ENCODE measurements around the gene TEX52.

The TEX52 gene

DNA sequence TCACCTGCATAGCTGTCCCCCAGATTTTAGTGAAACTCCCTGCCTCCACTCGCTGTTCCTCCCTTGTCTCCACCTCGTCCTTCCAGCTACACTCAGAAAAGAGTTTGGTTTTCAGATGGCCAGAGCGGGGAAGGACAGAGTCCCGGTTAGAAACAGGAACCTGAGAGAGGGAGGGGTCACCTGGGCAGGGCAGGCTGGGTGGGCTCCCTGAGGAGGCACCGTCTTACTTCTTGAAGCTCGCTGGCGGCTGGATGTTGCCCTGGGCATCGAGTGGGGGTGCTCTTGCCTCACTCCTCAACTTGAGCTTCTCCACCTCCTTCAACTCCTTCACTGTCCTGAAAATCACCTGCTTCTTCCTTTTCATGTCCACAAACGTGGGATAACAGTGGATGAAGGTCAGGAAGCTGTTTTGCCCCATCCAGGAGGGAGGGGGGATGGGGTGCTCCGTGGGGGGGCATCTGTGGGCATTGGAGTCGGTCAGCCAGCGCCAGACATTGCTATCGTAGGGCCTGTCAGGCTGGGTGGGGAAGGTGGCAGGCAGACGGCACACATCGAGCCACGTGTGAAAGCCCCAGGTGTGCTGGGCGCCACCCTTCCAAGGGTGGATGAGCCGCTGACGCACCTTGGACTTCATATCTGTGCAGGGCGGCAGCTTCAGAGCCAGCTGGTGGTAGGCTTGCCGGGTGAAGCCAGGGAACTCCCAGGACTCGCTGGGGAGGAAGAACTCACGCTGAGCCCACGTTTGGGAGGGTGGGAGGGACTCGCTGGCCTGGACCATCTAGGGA lies 2.0 kb downstream of the TEX52 start:
- no peak for TF ChIP-seq ZNF274 (IDR thresholded peaks at IDR 0.05; ENCODE audit: low read depth, low read length)
- no peak overlapping the region for H3K4me3 ChIP-seq (ENCODE audit: low read length)

DNA sequence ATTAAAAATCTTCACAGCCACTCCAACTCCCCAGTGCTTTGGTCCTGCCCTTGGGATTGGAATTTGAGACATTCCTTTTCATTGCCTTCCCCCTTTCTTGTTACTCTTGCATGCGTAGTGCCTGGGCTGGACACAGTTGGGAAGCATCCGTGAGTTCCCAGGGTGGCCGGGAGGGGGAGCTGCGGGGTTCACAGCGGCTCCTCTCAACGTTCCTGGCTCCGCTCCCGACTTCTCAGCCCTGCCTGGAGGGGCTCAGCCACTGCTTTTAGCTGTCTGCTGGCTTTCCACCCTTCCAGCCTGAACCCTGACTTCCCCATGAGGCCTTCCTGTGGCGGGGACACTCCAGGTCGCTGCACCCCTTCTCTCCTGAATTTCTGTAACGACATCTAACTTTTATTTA lies 3.2 kb downstream of the TEX52 start:
- H3K4me3 ChIP-seq (ENCODE audit: low read length): no peak overlapping the region
- TF ChIP-seq ZNF274 (IDR thresholded peaks at IDR 0.05; ENCODE audit: low read depth, low read length): no peak

DNA sequence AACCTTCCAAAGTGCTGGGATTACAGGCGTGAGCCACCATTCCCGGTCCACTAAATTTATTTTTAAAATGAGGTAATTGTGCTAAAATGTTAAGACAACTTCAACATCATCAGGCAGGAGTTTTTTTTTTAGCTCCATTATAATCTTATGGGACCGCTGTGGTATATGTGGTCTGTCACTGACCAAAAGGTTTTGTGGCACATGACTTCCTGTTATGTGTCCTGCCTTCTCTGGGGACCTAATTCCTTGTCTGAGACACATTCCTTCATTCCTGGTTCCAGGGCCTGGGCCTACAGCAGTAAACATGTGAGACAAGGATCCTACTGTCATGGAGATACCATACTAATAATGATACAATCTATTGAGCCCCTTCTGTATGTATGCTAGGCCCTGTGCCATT lies 4.9 kb downstream of the TEX52 start:
- no peak overlapping the region for H3K4me3 ChIP-seq (ENCODE audit: low read length)
- TF ChIP-seq ZNF274 (IDR thresholded peaks at IDR 0.05; ENCODE audit: low read depth, low read length): no peak

DNA sequence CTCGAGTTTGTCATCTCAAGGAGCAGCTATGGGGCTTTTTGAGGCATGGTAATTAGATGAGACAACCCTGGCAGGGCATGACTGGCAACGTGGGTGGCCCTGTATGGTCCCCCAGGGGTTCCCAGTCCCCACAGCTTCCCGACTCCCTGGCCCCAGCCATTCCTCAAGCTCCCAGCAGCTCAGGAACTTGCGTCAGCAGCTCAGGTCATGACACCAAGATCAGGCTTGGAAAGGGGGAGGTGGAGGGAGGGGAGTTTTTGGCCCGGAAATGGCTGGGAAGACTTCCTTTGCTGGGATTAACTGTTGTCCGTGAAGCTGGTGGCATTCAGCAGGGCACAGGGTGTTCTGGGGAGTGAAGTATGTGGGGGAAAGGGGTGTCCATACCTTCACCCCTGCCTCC lies 11.6 kb downstream of the TEX52 start:
- H3K4me3 ChIP-seq (ENCODE audit: low read length): no peak overlapping the region

DNA sequence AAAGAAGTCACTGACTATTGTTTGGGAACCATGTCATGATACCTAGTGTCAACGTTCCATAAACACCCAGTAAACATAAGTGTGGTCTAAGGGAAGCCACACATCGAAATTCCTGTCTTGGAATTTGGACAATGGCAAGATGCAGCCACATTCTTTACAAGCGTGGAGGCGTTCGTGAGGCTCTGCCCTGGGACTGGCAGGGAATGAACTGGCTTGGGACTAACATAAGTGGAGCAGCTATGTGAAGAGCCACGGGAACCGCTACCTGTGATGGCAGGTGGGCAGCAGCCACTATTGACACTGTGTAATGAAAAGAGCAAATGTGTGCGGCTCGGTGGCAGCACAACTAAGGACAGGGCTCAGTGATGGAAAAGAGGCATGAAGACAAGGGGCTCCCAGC lies 12.1 kb downstream of the TEX52 start:
- H3K4me3 ChIP-seq (ENCODE audit: low read length): no peak overlapping the region
- TF ChIP-seq ZNF274 (IDR thresholded peaks at IDR 0.05; ENCODE audit: low read depth, low read length): no peak

More for the DNA sequence above, 11.6 kb downstream of the TEX52 start:
- TF ChIP-seq ZNF274 (IDR thresholded peaks at IDR 0.05; ENCODE audit: low read depth, low read length): no peak

DNA sequence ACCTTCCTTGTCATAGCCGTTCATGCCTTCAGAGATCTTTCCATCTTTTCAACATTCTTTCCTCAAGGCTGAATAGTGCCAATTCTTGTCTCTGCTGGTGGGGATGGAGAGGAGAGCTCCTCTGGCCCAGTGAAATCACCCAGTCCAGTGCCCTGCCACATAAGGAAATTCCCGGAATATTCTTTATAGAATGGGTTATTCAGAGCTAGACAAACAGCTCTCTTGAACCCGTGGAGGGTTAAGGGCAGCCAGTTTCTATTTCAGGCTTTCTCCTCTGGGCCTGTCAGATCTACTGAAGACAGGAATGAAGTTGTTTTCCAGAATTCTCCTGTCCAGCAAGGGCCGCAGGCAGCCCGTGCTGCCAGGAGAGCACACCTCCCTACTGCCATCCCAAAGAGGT lies 13.9 kb downstream of the TEX52 start:
- TF ChIP-seq ZNF274 (IDR thresholded peaks at IDR 0.05; ENCODE audit: low read depth, low read length): no peak
- no peak overlapping the region for H3K4me3 ChIP-seq (ENCODE audit: low read length)

DNA sequence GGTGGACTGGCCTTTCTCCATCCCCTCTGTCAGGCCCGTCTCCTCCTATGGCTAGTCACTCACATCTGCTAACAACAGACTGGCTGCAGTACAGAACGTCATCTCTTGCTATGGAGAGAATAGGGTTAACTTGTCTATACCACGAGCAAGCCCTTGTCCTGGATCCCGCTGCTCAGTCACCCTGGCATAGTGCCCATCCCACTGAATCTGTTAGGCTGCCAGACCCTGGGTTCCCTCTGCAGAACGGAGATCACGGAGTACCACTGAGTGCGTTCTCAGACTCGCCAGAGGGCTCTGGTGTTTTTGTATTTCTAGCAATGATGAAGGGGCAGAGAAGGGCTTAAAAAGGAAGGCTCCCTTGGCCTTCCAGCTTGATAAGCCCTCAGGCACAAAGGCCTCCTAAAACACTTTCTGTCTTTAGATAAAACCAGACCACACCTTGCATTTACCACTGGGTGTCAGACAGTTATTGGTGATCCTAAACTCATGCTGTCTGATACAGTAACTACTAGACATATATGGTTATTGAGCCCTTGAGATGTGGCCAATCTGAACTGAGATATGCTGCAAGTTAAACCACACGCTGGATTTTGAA lies 15.7 kb downstream of the TEX52 start:
- no peak for TF ChIP-seq ZNF274 (IDR thresholded peaks at IDR 0.05; ENCODE audit: low read depth, low read length)
- no peak overlapping the region for H3K4me3 ChIP-seq (ENCODE audit: low read length)

DNA sequence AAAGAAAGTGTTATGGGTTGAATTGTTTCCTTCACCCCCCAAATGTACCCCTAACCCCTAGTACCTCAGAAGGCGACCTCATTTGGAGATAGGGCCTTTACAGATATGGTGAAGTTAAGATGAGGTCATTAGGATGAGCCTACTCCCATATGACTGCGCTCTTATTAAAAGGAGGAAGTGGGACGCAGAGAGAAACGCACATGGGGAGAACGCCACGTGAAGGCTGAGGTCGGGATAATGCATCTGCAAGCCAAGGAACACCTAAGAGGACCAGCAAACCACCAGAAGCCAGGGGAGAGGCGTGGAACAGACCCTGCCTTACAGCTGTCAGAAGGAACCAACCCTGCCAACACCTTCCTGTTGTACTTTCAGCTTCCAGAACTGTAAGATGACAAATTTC lies 20.3 kb downstream of the TEX52 start:
- no peak for TF ChIP-seq ZNF274 (IDR thresholded peaks at IDR 0.05; ENCODE audit: low read depth, low read length)
- no peak overlapping the region for H3K4me3 ChIP-seq (ENCODE audit: low read length)

DNA sequence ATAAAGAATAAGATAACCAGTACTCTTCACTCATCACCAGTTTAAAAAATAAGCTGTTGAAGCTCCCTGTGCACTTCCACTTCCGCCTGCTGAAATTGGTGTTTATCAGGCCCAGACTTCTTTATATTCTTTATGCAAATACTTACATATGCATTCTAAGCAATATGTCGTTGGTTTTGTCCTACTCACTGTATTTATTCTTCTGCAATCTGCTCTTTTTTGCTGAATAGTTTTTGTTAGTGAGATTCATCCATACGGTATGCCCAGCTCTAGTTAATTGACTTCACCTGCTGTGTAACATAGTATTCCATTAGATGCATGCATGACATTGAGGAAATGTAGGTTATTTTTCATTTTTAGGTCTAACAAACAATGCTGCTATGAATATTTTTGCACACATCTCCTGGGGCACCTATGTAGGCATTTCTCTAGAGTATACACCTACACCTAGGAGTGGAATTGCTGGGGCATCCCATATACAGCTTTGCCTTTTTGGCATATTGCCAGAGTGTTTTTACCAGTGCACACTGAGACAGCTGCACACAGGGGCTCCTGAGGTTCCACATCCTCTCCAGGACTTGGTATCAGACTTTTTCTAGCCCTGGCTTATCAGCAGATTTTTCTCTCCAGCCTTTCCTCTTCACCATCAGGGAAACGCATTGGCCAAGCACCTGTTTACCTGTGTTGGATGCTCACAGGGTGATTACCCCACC lies 21.0 kb downstream of the TEX52 start:
- TF ChIP-seq ZNF274 (IDR thresholded peaks at IDR 0.05; ENCODE audit: low read depth, low read length): no peak
- no peak overlapping the region for H3K4me3 ChIP-seq (ENCODE audit: low read length)

DNA sequence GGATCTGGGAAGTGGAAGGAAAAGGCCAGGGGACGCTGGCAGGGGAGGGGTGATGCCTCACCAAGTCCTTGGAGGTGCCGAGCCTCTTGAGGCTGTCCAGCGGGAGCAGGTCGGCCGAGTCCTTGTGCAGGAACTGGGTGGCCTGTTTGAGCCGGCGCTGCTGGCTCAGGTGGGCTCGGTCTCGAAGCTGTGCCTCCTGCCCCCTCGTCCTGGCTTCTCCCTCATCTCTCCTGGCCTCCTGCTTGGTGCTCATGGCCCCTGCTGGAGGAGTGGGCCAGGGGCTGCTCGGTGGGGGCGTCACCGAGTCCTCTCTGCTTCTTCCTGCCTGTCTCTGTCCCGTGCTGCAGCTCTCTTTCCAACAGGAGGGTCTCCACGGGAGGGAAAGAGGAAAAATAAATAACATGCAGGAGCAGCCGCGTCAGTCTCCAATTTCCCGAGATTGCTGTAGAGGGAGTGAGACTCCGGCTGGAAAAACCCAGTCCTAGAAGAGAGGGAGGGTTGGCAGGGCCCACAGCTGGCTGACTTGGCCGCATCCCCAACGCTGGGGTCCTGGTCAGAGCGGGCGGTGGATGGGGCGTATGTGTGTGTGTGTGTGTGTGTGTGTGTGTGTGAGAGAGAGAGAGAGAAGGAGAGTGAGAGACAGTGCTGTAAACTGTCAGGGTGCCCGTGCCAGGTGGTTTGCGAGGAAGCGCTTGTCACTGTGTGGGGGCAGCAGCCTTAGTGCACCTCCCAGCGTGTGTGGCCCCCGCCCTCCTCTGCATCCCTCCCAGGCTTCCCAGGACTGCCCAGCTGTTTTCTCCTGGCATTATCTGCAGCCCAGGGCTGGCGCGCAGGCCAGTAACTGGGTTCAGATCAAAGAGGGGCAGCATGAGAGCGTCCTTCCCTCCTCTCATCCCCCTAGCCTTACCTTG lies 22.0 kb downstream of the TEX52 start, which contains the start of gene NRIP2:
TSS of gene NRIP2 (minus strand) at position 455 of the 911 bp plus-strand sequence. CDS start at position 403, 52 bp downstream.
- no peak for TF ChIP-seq ZNF274 (IDR thresholded peaks at IDR 0.05; ENCODE audit: low read depth, low read length)
- no peak within 1 kb of the TSS for H3K4me3 ChIP-seq (ENCODE audit: low read length)

DNA sequence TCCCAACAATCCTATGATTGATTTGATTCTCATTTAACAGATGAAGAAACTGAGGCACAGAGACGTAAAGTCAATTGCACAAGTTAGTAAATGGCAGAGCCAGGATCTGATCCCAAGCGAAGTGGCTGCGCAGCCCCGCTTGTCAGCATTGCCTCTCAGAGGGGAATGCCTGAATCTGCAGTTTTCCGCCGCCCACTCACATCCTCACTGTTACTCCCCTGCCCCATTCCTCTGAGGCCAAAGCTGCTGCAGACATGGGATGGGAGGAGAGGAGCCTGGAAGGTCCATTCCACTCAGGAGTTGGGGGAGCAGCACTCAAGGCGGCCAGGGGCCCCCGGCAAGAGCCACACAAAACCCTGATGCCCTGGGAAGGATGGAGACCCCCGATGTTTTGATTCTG lies 23.0 kb downstream of the TEX52 start:
- H3K4me3 ChIP-seq (ENCODE audit: low read length): no peak overlapping the region
- no peak for TF ChIP-seq ZNF274 (IDR thresholded peaks at IDR 0.05; ENCODE audit: low read depth, low read length)

DNA sequence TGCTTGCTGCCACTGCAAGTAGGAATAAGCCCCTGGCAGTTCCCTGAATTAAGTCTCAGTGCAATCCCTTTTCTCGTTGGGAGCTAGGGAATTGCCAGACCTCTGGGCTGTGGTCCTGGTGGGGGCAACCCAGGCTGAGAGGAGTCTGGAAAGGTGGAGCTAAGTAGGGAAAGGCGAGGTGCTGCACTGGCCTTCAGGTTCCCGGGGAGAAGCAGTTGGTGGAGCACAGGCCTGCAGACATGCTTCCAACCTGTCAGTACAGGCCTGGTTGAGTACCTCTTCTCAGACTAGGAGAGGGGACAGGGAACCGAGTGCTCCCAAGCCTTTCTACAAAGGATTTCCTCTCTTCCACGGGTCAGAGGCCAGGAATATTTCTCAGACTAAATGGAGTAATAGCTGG lies 23.5 kb downstream of the TEX52 start:
- no peak overlapping the region for H3K4me3 ChIP-seq (ENCODE audit: low read length)
- TF ChIP-seq ZNF274 (IDR thresholded peaks at IDR 0.05; ENCODE audit: low read depth, low read length): no peak

DNA sequence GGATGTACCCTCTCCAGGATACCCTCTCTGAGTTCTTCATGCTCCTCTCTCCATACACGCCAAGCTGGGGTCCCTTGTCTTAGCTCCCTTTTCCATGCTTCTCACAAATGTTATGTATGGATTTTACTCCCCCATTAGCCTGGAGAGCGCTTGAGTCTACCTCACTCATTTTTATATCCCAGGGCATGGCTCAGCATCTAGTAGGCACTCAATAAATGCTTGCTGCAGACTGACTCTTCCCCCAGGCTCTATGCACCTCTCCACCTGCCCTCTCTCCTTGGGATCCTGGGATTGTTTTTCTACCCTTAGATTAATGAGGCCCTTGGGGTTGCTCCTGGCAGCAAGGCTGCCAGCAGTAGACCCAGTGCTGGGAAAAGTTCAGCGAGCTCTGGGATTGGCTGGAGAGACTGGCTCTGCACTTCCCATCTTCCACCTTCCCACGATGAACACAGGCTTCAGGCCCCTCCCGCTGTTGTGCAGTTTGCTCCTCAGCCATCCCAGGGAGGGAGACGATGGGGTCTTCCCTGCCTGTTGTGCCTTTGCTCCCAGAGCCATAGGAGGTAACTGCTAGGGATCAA lies 24.2 kb downstream of the TEX52 start:
- H3K4me3 ChIP-seq (ENCODE audit: low read length): no peak overlapping the region
- no peak for TF ChIP-seq ZNF274 (IDR thresholded peaks at IDR 0.05; ENCODE audit: low read depth, low read length)

DNA sequence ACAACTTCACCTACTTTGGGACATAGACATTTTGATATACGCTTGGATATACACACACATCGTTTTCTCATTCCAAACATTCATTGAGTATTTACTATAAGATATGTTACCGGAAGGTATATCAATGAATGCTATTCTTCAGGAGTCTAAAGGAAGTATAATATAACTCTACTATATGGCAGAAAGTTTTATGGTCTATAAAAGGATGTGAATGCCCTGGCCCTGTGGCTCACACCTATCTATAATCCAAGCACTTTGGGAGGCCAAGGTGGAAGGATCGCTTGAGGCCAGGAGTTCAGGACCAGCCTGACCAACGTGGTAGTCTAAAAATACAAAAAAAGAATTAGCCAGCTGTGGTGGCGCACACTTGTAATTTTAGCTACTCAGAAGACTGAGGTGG lies 27.6 kb downstream of the TEX52 start:
- TF ChIP-seq ZNF274 (IDR thresholded peaks at IDR 0.05; ENCODE audit: low read depth, low read length): no peak
- no peak overlapping the region for H3K4me3 ChIP-seq (ENCODE audit: low read length)
